Pancreas (tissue), 10 donors: ENCODE measurements around the gene ATP6AP1. TPM values are rescaled to one million over a fixed set of nuclear protein-coding genes. Genes with fewer than 3 reads are reported as not detected.
A peak's percentile ranks its signal among the peaks of the same experiment; 100 is the strongest.

Experiments used
- ATAC-seq, 4 donors: fragments of 200-7000 bp; cut with Tn5 transposase; one replicate each; pipeline versions ENCODE4 v1.8.0 to v1.9.1; 2020; ENCODE audit warnings: mild to moderate bottlenecking in 4 of 4, moderate library complexity in 4 of 4
- DNase-seq, 6 donors: peaks; one replicate each; pipeline ENCODE4 v3.0.0-alpha.2; 2020
- FAIRE-seq: peaks from 2 replicates; lab custom pipeline; 2012; peaks lifted over from hg19 to GRCh38; lab: Jason Lieb, UNC
- H3K27ac ChIP-seq, 4 donors: fragments of 200-600 bp; sonication (generic); 1 replicate in 3 of 4; 2 replicates in 1 of 4; pipeline versions ENCODE4 v1.5.0 to v1.8.0; 2020
- H3K27me3 ChIP-seq, 4 donors: fragments of 200-600 bp; one replicate each; pipeline ENCODE4 v1.8.0; 2021
- H3K36me3 ChIP-seq, 3 donors: fragments of 200-600 bp; sonication (generic) in 1 of 3; one replicate each; pipeline versions ENCODE4 v1.5.0 to v1.8.0; 2020 to 2021
- H3K4me1 ChIP-seq, 3 donors: fragments of 200-600 bp; one replicate each; pipeline ENCODE4 v1.8.0; 2021
- H3K4me3 ChIP-seq, 4 donors: fragments of 200-600 bp; sonication (generic) in 2 of 4; one replicate each; pipeline versions ENCODE4 v1.5.0 to v1.8.0; 2020 to 2021
- H3K9me3 ChIP-seq, 4 donors: fragments of 200-600 bp; one replicate each; pipeline ENCODE4 v1.8.0; 2021
- CTCF ChIP-seq, 4 donors: fragments of 200-600 bp; sonication (generic) in 3 of 4; IDR thresholded peaks; one replicate each; pipeline versions ENCODE4 v1.5.0 to v1.8.0; 2021; ENCODE audit warnings: antibody characterized with exemption in 4 of 4
- WGBS, 2 donors: extraction: QIAGEN DNeasy Blood & Tissue Kit; methylation state at CpG; one replicate each; pipeline ENCODE4 v1.1.7; 2013; 5-methylcytosine and 5-hydroxymethylcytosine counted together
- intact Hi-C, 3 donors: fragments of 100-400 bp; cut with DNase I; formaldehyde crosslinking; loops; one replicate each; pipeline versions ENCODE4 v1.11.1 to v1.14.2; 2022
- polyA plus RNA-seq, 2 donors: library from polyadenylated mRNA; stranded (reverse); fragments of 200-250 nt; gene quantifications; one replicate each; pipeline ENCODE4 v1.2.3, GENCODE V29; 2013
- total RNA-seq, 6 donors: library from RNA; stranded (reverse); fragmentation: NEBNext Ultra II Directional in 4 of 6; extraction: Animal tissue kit (Norgen Biotek cat#: 25700) in 4 of 6; gene quantifications; one replicate each; pipeline versions ENCODE4 v1.2.1 to v1.2.4, GENCODE V29; 2021 to 2023
- donor health status: healthy with polysubstance abuse.
- donor health status: DM: no; HTN: no; CAD: no; lungs with moderate emphysema.
- donor health status: DM: no; HTN: no; CAD: no.
- donor health status: control.
- donor health status: control.
- donor health status: Bipolar disorder and iron deficiency.
- donor health status: DM: yes; HTN: yes; CAD: no.
- donor health status: DM: no; HTN: no; CAD: no.
- donor health status: DM: no; HTN: no; CAD: no.
- donor health status: DM: yes; HTN: yes; CAD: no.

The ATP6AP1 gene
- total and polyA plus RNA-seq, 8 donors = 27.8 to 82.4 (median 37.7) TPM

- intact Hi-C loops = no loop called here
- Histone ChIP-seq H3K4me3 (no peak overlapping the region), H3K4me1 (no peaks in the 10 kb centered on the region), H3K36me3 (peaks cover 0 to 9% (median 4%) of the 10 kb centered on the region in 3 donors), H3K9me3 (no peaks in the 10 kb centered on the region), H3K27me3 (no peaks in the 10 kb centered on the region), H3K27ac (no peak overlapping the region)
- no peak for TF ChIP-seq CTCF (IDR thresholded peaks at IDR 0.05)
- ATAC-seq (no peak), FAIRE-seq (no peak), DNase-seq (no peak)
- 76 to 96% methylated on average over 4 of the region's 4 CpGs for WGBS, 2 donors
Observed at GRCh38 chrX:154403858-154404257, 24.6 kb upstream of the ATP6AP1 start.

GRCh38 chrX:154404625-154405192, 23.8 kb upstream of the ATP6AP1 start:
- ATAC-seq (no peak), FAIRE-seq (no peak), DNase-seq (peak in 1 of 6 donors; percentile 31)
- H3K36me3 ChIP-seq = peaks cover 0 to 5% (median 4%) of the 10 kb centered on the region in 3 donors
- intact Hi-C loops = no loop called here
- no peaks in the 10 kb centered on the region for H3K4me1 ChIP-seq
- no peaks in the 10 kb centered on the region for H3K27me3 ChIP-seq
- no peak overlapping the region for H3K4me3 ChIP-seq
- H3K27ac ChIP-seq = no peak overlapping the region
- WGBS, 2 donors = 85 to 93% methylated on average over 15 to 16 of the region's 16 CpGs
- TF ChIP-seq CTCF (IDR thresholded peaks at IDR 0.05) = no peak
- H3K9me3 ChIP-seq = no peaks in the 10 kb centered on the region

GRCh38 chrX:154408659-154409221, 19.7 kb upstream of the ATP6AP1 start:
- WGBS, 2 donors = 71 to 73% methylated on average over 10 of the region's 10 CpGs
- Histone ChIP-seq H3K27me3 (no peaks in the 10 kb centered on the region), H3K27ac (no peak overlapping the region), H3K36me3 (no peaks in the 10 kb centered on the region), H3K4me3 (peak overlapping the region in 1 of 4 donors; percentile 15), H3K9me3 (no peaks in the 10 kb centered on the region), H3K4me1 (no peaks in the 10 kb centered on the region)
- no peak for TF ChIP-seq CTCF (IDR thresholded peaks at IDR 0.05)
- ATAC-seq (no peak), FAIRE-seq (no peak), DNase-seq (no peak)
- intact Hi-C loops = no loop called here

GRCh38 chrX:154409222-154409871, 19.1 kb upstream of the ATP6AP1 start, which contains the start of gene DNASE1L1:
TSS of gene DNASE1L1 (minus strand) at chrX:154409254. CDS start at chrX:154405568, 3,686 bp downstream.
- DNase-seq = peak; percentile 52 to 87 (median 74)
- no peak for TF ChIP-seq CTCF (IDR thresholded peaks at IDR 0.05)
- Histone ChIP-seq H3K27ac (peak within 1 kb of the TSS in 2 of 4 donors; percentile 8 to 31), H3K27me3 (no peaks in the 10 kb centered on the region), H3K9me3 (no peaks in the 10 kb centered on the region), H3K36me3 (no peaks in the 10 kb centered on the region), H3K4me1 (no peaks in the 10 kb centered on the region), H3K4me3 (peak within 1 kb of the TSS in 1 of 4 donors; percentile 15)
- peak; percentile 43 to 82 (median 61) for ATAC-seq
- 54 to 77% methylated on average over 24 to 26 of the region's 26 CpGs for WGBS, 2 donors
- FAIRE-seq = no peak
- intact Hi-C loops = no loop called here
